ENCODE data around the gene POLR2A.
A peak's percentile ranks its signal among the peaks of the same experiment; 100 is the strongest.

Gene POLR2A

GRCh38 chr17:7440113-7440833, 43.9 kb upstream of the POLR2A start (continued):
- peak; percentile 80 for TF ChIP-seq PATZ1 (tag by site-specific recombination; IDR thresholded peaks at IDR 0.05)
- peak; percentile 54 for TF ChIP-seq ZFHX2 (tag by site-specific recombination; conservative IDR thresholded peaks at IDR 0.05)
- no peak for TF ChIP-seq ZSCAN5A (tag by site-specific recombination; IDR thresholded peaks at IDR 0.05)
- no peak for TF ChIP-seq MZF1 (tag by site-specific recombination; IDR thresholded peaks at IDR 0.05; ENCODE audit: borderline replicate concordance)
- no peak for TF ChIP-seq ZNF157 (tag by site-specific recombination; IDR thresholded peaks at IDR 0.05)
- no peak for TF ChIP-seq ZNF223 (tag by site-specific recombination; IDR thresholded peaks at IDR 0.05)
- peak; percentile 100 for TF ChIP-seq PRDM10 (tag by site-specific recombination; IDR thresholded peaks at IDR 0.05)
- TF ChIP-seq ZSCAN16 (tag by site-specific recombination; IDR thresholded peaks at IDR 0.05) = no peak
- 0 out of 2 replicates have a peak, but pooled peaks have one; percentile 21 for TF ChIP-seq ZBTB21 (tag by site-specific recombination; IDR thresholded peaks at IDR 0.05)
- TF ChIP-seq ZNF658 (tag by site-specific recombination; IDR thresholded peaks at IDR 0.05) = no peak
- TF ChIP-seq ZIC2 (tag by site-specific recombination; IDR thresholded peaks at IDR 0.05) = peak; percentile 70
- TF ChIP-seq YY1 (tag by site-specific recombination; IDR thresholded peaks at IDR 0.05) = 0 out of 2 replicates have a peak, but pooled peaks have one; percentile 20
- no peak for TF ChIP-seq HOXD13 (CRISPR knock-in tag; IDR thresholded peaks at IDR 0.05; ENCODE audit: borderline replicate concordance)
- no peak for TF ChIP-seq GLI4 (tag by site-specific recombination; IDR thresholded peaks at IDR 0.05)
- no peak for TF ChIP-seq ZNF843 (tag by site-specific recombination; IDR thresholded peaks at IDR 0.05)
- 0 out of 2 replicates have a peak, but pooled peaks have one; percentile 39 for TF ChIP-seq REPIN1 (tag by site-specific recombination; IDR thresholded peaks at IDR 0.05; ENCODE audit: low read depth)
- TF ChIP-seq ZBTB8A (tag by site-specific recombination; IDR thresholded peaks at IDR 0.05) = peak; percentile 83
- TF ChIP-seq ZNF558 (tag by site-specific recombination; IDR thresholded peaks at IDR 0.05) = 0 out of 2 replicates have a peak, but pooled peaks have one; percentile 47
- TF ChIP-seq BCL6B (tag by site-specific recombination; IDR thresholded peaks at IDR 0.05) = no peak; the same call in 1 of the 2 replicates
- TF ChIP-seq ZNF518A (tag by site-specific recombination; conservative IDR thresholded peaks at IDR 0.05; ENCODE audit: low read depth) = no peak; the same call in 1 of the 2 replicates
- no peak for TF ChIP-seq REST (tag by site-specific recombination; IDR thresholded peaks at IDR 0.05)
- TF ChIP-seq ZNF184 (tag by site-specific recombination; IDR thresholded peaks at IDR 0.05) = no peak

Data from HEK293 (cell line).